WTC11 (cell line): Measurements from ENCODE around the gene HDGFL3.

Source experiments
- ATF1 ChIP-seq: sonication (generic); formaldehyde crosslinking; IDR thresholded peaks from 2 replicates; pipeline ENCODE4 v1.8.1; 2023; ENCODE audit warnings: mild to moderate bottlenecking, moderate library complexity, missing genetic modification reagents
- CTCF ChIP-seq: fragments of 200-600 bp; IDR thresholded peaks from 2 replicates; pipeline ENCODE4 v1.8.0; 2022; ENCODE audit warnings: antibody characterized with exemption
- FOXK1 ChIP-seq: sonication (generic); formaldehyde crosslinking; IDR thresholded peaks from 2 replicates; pipeline ENCODE4 v1.8.0; 2022; ENCODE audit warnings: mild to moderate bottlenecking, moderate library complexity, missing genetic modification reagents
- GRHL2 ChIP-seq: fragments of 250-450 bp; sonication (Bioruptor Pico); IDR thresholded peaks from 2 replicates; pipeline ENCODE4 v1.8.0; 2022; ENCODE audit warnings: mild to moderate bottlenecking, moderate library complexity; ENCODE audit not compliant: insufficient replicate concordance, severe bottlenecking
- NFE2L1 ChIP-seq: sonication (generic); formaldehyde crosslinking; IDR thresholded peaks from 2 replicates; pipeline ENCODE4 v1.8.1; 2023; ENCODE audit warnings: missing genetic modification reagents
- NFYB ChIP-seq: sonication (generic); formaldehyde crosslinking; conservative IDR thresholded peaks from 2 replicates; pipeline ENCODE4 v1.8.0; 2022; ENCODE audit warnings: low read depth, missing genetic modification reagents
- NR1H2 ChIP-seq: sonication (generic); formaldehyde crosslinking; IDR thresholded peaks from 2 replicates; pipeline ENCODE4 v1.9.0; 2021; ENCODE audit warnings: mild to moderate bottlenecking, moderate library complexity, missing genetic modification reagents
- NR2C2 ChIP-seq: sonication (generic); formaldehyde crosslinking; IDR thresholded peaks from 2 replicates; pipeline ENCODE4 v1.8.0; 2022; ENCODE audit warnings: mild to moderate bottlenecking, missing genetic modification reagents
- SMAD4 ChIP-seq: sonication (generic); formaldehyde crosslinking; IDR thresholded peaks from 2 replicates; pipeline ENCODE4 v1.8.0; 2022; ENCODE audit warnings: mild to moderate bottlenecking, missing genetic modification reagents
- SOX15 ChIP-seq: fragments of 250-450 bp; sonication (Bioruptor Pico); IDR thresholded peaks from 2 replicates; pipeline ENCODE4 v1.9.0; 2021; ENCODE audit warnings: mild to moderate bottlenecking
- ZNF121 ChIP-seq: sonication (generic); formaldehyde crosslinking; IDR thresholded peaks from 2 replicates; pipeline ENCODE4 v1.8.0; 2023; ENCODE audit warnings: missing genetic modification reagents
- TF ChIP-seq, protein P1 (sequence below): sonication (generic); formaldehyde crosslinking; IDR thresholded peaks from 2 replicates; pipeline ENCODE4 v1.8.1; 2023; ENCODE audit warnings: mild to moderate bottlenecking, missing genetic modification reagents, borderline replicate concordance

DNA sequence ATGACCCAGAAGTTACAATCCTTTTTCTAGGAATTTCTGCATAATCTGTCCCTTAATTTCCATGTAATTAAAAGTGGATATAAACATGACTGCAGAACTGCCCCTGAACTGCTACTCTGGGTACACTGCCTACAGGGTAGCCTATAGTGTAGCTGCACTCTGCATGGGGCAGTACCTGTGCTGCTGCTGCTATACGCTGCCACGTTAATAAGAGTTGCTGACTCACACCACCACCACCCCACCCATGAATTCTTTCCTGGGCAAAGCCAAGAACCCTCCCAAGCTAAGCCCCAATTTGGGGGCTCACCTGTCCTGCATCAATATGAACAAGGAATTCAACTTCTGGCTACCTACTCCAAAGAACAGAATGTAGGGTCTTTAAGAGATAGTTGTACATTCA is 13.9 kb downstream of the HDGFL3 start:
- TF ChIP-seq ZNF121 (CRISPR knock-in tag): no peak
- TF ChIP-seq CTCF: no peak
- TF ChIP-seq SMAD4: no peak
- no peak for TF ChIP-seq NFE2L1 (CRISPR knock-in tag)
- no peak for TF ChIP-seq NR2C2
- TF ChIP-seq NFYB (CRISPR knock-in tag): no peak
- TF ChIP-seq, protein P1, sequence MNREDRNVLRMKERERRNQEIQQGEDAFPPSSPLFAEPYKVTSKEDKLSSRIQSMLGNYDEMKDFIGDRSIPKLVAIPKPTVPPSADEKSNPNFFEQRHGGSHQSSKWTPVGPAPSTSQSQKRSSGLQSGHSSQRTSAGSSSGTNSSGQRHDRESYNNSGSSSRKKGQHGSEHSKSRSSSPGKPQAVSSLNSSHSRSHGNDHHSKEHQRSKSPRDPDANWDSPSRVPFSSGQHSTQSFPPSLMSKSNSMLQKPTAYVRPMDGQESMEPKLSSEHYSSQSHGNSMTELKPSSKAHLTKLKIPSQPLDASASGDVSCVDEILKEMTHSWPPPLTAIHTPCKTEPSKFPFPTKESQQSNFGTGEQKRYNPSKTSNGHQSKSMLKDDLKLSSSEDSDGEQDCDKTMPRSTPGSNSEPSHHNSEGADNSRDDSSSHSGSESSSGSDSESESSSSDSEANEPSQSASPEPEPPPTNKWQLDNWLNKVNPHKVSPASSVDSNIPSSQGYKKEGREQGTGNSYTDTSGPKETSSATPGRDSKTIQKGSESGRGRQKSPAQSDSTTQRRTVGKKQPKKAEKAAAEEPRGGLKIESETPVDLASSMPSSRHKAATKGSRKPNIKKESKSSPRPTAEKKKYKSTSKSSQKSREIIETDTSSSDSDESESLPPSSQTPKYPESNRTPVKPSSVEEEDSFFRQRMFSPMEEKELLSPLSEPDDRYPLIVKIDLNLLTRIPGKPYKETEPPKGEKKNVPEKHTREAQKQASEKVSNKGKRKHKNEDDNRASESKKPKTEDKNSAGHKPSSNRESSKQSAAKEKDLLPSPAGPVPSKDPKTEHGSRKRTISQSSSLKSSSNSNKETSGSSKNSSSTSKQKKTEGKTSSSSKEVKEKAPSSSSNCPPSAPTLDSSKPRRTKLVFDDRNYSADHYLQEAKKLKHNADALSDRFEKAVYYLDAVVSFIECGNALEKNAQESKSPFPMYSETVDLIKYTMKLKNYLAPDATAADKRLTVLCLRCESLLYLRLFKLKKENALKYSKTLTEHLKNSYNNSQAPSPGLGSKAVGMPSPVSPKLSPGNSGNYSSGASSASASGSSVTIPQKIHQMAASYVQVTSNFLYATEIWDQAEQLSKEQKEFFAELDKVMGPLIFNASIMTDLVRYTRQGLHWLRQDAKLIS (CRISPR knock-in tag): no peak
- TF ChIP-seq NR1H2: no peak
- no peak for TF ChIP-seq GRHL2 (CRISPR knock-in tag)
- no peak for TF ChIP-seq ATF1 (CRISPR knock-in tag)
- no peak for TF ChIP-seq SOX15 (CRISPR knock-in tag)
- TF ChIP-seq FOXK1 (CRISPR knock-in tag): no peak
